Gastroesophageal sphincter (tissue), 3 donors: ENCODE data around the gene PHF2.

Experiments
- EP300 ChIP-seq: sonication (generic); formaldehyde crosslinking; IDR thresholded peaks from one replicate; pipeline ENCODE4 v1.6.1; 2017; ENCODE audit warnings: antibody characterized with exemption, mild to moderate bottlenecking
- POLR2A ChIP-seq, 2 donors: fragments of 450-650 bp; IDR thresholded peaks; one replicate each; pipeline ENCODE4 v1.6.1; 2017; ENCODE audit warnings: antibody characterized with exemption in 2 of 2, mild to moderate bottlenecking in 2 of 2, moderate library complexity in 1 of 2
- TF ChIP-seq, protein P1 (sequence below), 4 experiments: fragments of 200-600 bp in 2 of 4; fragments of 450-650 bp in 2 of 4; sonication (generic) in 1 of 4; IDR thresholded peaks; one replicate each; pipeline ENCODE4 v1.5.1; 2017 to 2019; ENCODE audit warnings: antibody characterized with exemption in 4 of 4, mild to moderate bottlenecking in 2 of 4, moderate library complexity in 2 of 4

DNA sequence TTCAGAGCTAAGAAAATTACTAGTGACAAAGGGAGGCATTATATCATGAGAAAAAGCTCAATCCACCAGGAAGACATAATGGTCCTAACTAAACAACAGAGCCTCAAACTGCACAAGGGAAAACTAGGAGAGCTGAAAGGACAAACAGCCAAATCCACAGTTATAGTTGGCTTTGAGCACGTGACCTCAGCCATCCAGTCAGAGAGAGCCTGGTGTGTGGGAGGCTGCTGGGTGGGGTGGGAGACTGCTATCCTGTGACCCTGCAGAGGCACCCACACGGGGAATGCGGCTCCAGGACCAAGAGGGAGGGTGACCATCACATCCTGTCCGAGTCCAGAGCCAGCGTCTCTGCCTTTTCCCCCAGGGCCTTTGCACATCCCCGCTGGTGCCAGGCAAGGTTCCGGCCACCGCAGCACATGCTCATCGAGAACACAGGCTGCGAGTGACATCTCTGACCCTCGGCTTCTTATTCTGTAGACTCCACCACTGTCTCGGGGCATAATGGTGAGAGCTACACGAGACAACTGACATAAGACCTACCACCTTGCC is 145.1 kb downstream of the PHF2 start:
- TF ChIP-seq, protein P1, sequence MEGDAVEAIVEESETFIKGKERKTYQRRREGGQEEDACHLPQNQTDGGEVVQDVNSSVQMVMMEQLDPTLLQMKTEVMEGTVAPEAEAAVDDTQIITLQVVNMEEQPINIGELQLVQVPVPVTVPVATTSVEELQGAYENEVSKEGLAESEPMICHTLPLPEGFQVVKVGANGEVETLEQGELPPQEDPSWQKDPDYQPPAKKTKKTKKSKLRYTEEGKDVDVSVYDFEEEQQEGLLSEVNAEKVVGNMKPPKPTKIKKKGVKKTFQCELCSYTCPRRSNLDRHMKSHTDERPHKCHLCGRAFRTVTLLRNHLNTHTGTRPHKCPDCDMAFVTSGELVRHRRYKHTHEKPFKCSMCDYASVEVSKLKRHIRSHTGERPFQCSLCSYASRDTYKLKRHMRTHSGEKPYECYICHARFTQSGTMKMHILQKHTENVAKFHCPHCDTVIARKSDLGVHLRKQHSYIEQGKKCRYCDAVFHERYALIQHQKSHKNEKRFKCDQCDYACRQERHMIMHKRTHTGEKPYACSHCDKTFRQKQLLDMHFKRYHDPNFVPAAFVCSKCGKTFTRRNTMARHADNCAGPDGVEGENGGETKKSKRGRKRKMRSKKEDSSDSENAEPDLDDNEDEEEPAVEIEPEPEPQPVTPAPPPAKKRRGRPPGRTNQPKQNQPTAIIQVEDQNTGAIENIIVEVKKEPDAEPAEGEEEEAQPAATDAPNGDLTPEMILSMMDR (IDR thresholded peaks at IDR 0.05): no peak
- no peak for TF ChIP-seq POLR2A (IDR thresholded peaks at IDR 0.05)
- TF ChIP-seq EP300: no peak
